Tibial nerve (tissue), 4 donors: ENCODE data around the gene RUNDC3A. TPM values are rescaled to one million over a fixed set of nuclear protein-coding genes. Genes with fewer than 3 reads are reported as not detected.

Source experiments
- DNase-seq, 2 donors: peaks; one replicate each; pipeline ENCODE4 v3.0.0-alpha.2; 2019; ENCODE audit warnings: low spot score in 2 of 2
- H3K27ac ChIP-seq, 4 donors: fragments of 200-600 bp; sonication (generic) in 3 of 4; one replicate each; pipeline ENCODE4 v1.5.1; 2017 to 2019; ENCODE audit warnings: mild to moderate bottlenecking in 1 of 4
- H3K27me3 ChIP-seq, 2 donors: fragments of 200-600 bp; sonication (generic) in 1 of 2; one replicate each; pipeline versions ENCODE4 v1.5.1 to v1.6.0; 2017 to 2019
- H3K36me3 ChIP-seq, 3 donors: fragments of 200-600 bp; sonication (generic); one replicate each; pipeline ENCODE4 v1.5.1; 2018 to 2019
- H3K4me1 ChIP-seq, 4 donors: fragments of 200-600 bp; sonication (generic) in 3 of 4; one replicate each; pipeline ENCODE4 v1.5.1; 2017 to 2019
- H3K4me3 ChIP-seq, 4 donors: fragments of 200-600 bp; sonication (generic) in 3 of 4; one replicate each; pipeline ENCODE4 v1.5.1; 2017 to 2019; ENCODE audit warnings: mild to moderate bottlenecking in 1 of 4, moderate library complexity in 1 of 4
- H3K9me3 ChIP-seq, 4 donors: fragments of 200-600 bp; sonication (generic) in 3 of 4; one replicate each; pipeline ENCODE4 v1.5.1; 2017 to 2019
- CTCF ChIP-seq, 5 experiments: fragments of 200-600 bp in 3 of 5; fragments of 450-650 bp in 2 of 5; sonication (generic) in 3 of 5; IDR thresholded peaks; one replicate each; pipeline ENCODE4 v1.5.1; 2016 to 2019; ENCODE audit warnings: antibody characterized with exemption in 5 of 5, mild to moderate bottlenecking in 3 of 5, moderate library complexity in 2 of 5
- EP300 ChIP-seq, 2 donors: sonication (generic); formaldehyde crosslinking; IDR thresholded peaks; one replicate each; pipeline ENCODE4 v1.6.1; 2017; ENCODE audit warnings: antibody characterized with exemption in 2 of 2, mild to moderate bottlenecking in 1 of 2
- POLR2A ChIP-seq, 2 donors: fragments of 450-650 bp; IDR thresholded peaks; one replicate each; pipeline ENCODE4 v1.6.1; 2017; ENCODE audit warnings: antibody characterized with exemption in 2 of 2, mild to moderate bottlenecking in 2 of 2, moderate library complexity in 2 of 2
- WGBS, 2 donors: methylation state at CpG; one replicate each; pipeline ENCODE4 v1.1.5; 2018; 5-methylcytosine and 5-hydroxymethylcytosine counted together
- total RNA-seq, 4 donors: library from RNA; depleted of rRNA; stranded (reverse); fragments of >200 nt; gene quantifications; one replicate each; pipeline ENCODE4 v1.1.0, GENCODE V29; 2016

The RUNDC3A gene
- total RNA-seq, 4 donors from 2014 or later = not detected

DNA sequence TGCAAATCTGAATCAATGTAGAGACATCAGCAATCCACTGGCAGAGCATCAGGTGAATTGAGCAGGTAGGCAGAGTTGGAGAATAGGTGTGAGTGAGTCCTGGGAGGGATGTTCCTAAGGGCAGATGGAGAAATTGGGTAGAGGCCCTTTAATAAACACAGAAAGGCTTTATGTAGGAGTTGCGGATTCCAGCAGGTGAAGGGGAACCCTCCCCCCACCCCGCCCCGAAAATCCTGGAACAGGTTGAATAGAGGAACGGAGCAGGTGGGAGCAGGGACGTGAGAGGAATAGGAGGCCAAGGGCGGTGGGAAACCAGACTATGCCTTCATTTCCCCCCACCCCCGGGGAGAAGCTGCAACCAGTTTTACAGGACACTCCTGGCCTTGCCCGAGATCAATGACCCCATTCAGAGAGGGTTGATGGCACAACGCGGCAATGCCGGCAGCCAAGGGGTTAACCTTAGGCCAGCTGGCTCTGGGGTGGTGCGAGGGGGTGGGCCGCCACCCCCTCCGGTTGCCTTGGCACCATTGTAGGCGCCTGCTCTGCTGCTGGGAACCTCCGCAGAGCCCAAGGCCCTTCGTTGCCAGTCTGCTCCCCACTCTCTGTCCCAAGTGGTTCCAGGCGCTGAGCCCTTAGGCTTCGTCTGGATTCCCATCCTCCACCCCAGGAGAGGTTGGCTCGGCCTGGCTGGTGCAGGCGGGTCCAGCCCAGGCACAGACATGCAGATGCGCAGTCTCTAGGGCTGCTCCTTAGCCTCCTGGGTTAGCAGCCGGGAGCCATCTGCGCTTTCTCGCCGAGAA is 814 bp upstream of the RUNDC3A start:
- H3K9me3 ChIP-seq = no peaks in the 10 kb centered on the region
- DNase-seq = no peak
- 4 to 5% methylated on average over 14 to 21 of the region's 26 CpGs for WGBS, 2 donors
- H3K4me3 ChIP-seq = peak overlapping the region; percentile 23 to 55 (median 31)
- H3K36me3 ChIP-seq = no peaks in the 10 kb centered on the region
- H3K4me1 ChIP-seq = peaks cover 0 to 23% (median 15%) of the 10 kb centered on the region in 4 donors
- peak overlapping the region in 2 of 4 donors; percentile 29 to 72 for H3K27ac ChIP-seq
- TF ChIP-seq CTCF (IDR thresholded peaks at IDR 0.05) (no peak), EP300 (IDR thresholded peaks at IDR 0.05) (no peak), POLR2A (IDR thresholded peaks at IDR 0.05) (no peak)
- H3K27me3 ChIP-seq = peaks cover 0 to 57% of the 10 kb centered on the region in 2 donors

GRCh38 chr17:44308865-44309264 is 464 bp downstream of the RUNDC3A start:
- Histone ChIP-seq H3K36me3 (no peaks in the 10 kb centered on the region), H3K4me3 (peak overlapping the region; percentile 23 to 55 (median 31)), H3K27ac (no peak overlapping the region), H3K4me1 (peaks cover 0 to 23% (median 15%) of the 10 kb centered on the region in 4 donors), H3K9me3 (no peaks in the 10 kb centered on the region), H3K27me3 (peaks cover 0 to 57% of the 10 kb centered on the region in 2 donors)
- WGBS, 2 donors = 1% methylated on average over 15 of the region's 15 CpGs
- DNase-seq = no peak
- no peak for TF ChIP-seq CTCF (IDR thresholded peaks at IDR 0.05)
- TF ChIP-seq EP300 (IDR thresholded peaks at IDR 0.05) = no peak
- no peak for TF ChIP-seq POLR2A (IDR thresholded peaks at IDR 0.05)

DNA sequence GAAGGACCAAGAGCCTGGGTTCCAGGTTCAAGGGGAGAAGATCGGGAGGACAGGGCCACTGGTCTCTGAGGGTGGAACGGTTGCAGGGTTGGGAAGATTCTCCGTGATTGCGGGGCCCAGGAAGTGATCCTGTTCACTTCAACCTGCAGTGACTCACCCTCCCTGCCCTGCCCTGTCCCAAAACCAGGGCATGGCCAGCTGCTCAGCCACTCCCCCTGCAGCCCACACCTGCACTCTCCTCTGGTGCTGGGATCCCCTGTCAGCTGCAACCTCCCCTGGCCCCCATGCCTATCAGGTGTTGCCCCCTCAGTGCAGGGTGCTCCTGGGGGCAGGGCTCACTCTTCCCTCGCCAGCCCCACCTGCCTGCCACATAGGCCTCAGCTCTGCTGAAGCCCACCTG is 1.1 kb downstream of the RUNDC3A start:
- WGBS, 2 donors = 67 to 72% methylated on average over 5 of the region's 5 CpGs
- no peak overlapping the region for H3K4me3 ChIP-seq
- H3K27ac ChIP-seq = no peak overlapping the region
- no peaks in the 10 kb centered on the region for H3K36me3 ChIP-seq
- no peak for DNase-seq
- TF ChIP-seq POLR2A (IDR thresholded peaks at IDR 0.05) = no peak
- no peak for TF ChIP-seq EP300 (IDR thresholded peaks at IDR 0.05)
- TF ChIP-seq CTCF (IDR thresholded peaks at IDR 0.05) = no peak
- H3K27me3 ChIP-seq = peaks cover 0 to 57% of the 10 kb centered on the region in 2 donors
- no peaks in the 10 kb centered on the region for H3K9me3 ChIP-seq
- H3K4me1 ChIP-seq = peaks cover 0 to 23% (median 15%) of the 10 kb centered on the region in 4 donors

- no peak overlapping the region for H3K4me3 ChIP-seq
- H3K4me1 ChIP-seq = peaks cover 0 to 29% (median 17%) of the 10 kb centered on the region in 4 donors
- H3K27ac ChIP-seq = no peak overlapping the region
- no peaks in the 10 kb centered on the region for H3K36me3 ChIP-seq
- DNase-seq = no peak
- H3K9me3 ChIP-seq = no peaks in the 10 kb centered on the region
- no peak for TF ChIP-seq CTCF (IDR thresholded peaks at IDR 0.05)
- no peak for TF ChIP-seq EP300 (IDR thresholded peaks at IDR 0.05)
- TF ChIP-seq POLR2A (IDR thresholded peaks at IDR 0.05) = no peak
- H3K27me3 ChIP-seq = peaks cover 3 to 62% of the 10 kb centered on the region in 2 donors
- WGBS, 2 donors = 87 to 97% methylated on average over 2 of the region's 2 CpGs
Measured at GRCh38 chr17:44310188-44310587, 1.8 kb downstream of the RUNDC3A start.

DNA sequence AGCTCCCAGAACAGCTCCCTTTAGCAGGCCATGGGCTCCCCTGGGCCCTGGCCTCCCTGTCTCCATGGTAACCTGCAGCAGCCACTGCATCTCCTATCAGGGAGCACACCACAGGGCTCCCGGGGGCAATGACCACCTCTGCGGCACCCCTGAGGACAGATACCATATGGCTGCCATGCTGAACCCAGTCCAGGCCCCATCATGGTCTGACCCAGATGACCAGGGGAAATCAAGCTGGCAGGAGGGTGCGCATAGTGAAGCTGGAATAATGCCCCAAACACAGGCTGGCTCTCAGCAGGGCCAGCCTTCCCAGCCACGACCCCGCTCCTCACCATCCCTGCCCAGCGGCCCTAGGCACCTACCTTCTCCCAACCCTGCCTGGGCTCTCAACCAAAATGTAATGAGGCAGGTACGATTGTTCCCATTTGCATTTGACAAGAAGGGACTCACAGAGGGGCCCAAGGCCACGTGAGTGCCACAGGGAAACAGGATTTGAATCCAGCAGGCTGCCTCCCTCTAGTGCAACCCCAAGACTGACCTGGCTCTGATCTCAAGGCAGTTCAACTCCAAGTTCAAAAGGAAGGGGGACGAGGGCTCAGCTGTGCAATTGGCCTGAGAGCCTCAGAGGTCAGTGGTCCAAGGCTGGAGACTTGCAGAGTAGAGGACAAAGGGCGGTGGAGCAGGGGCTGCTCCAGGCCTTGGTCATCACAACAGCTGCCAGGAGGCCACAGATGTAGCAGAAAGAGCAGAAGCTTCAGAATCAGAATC is 2.4 kb downstream of the RUNDC3A start:
- no peaks in the 10 kb centered on the region for H3K9me3 ChIP-seq
- H3K27ac ChIP-seq = no peak overlapping the region
- H3K36me3 ChIP-seq = no peaks in the 10 kb centered on the region
- peaks cover 0 to 35% (median 17%) of the 10 kb centered on the region in 4 donors for H3K4me1 ChIP-seq
- H3K27me3 ChIP-seq = peaks cover 3 to 62% of the 10 kb centered on the region in 2 donors
- WGBS, 2 donors = 73 to 75% methylated on average over 9 to 10 of the region's 10 CpGs
- TF ChIP-seq EP300 (IDR thresholded peaks at IDR 0.05) = no peak
- TF ChIP-seq POLR2A (IDR thresholded peaks at IDR 0.05) = no peak
- no peak for DNase-seq
- H3K4me3 ChIP-seq = no peak overlapping the region
